ENCODE results near the gene NFATC2IP.
"Not testable (repeated sequence)": the region's sequence is repeated elsewhere in the genome, so short reads cannot be mapped to it uniquely, and the experiment has no call there.

The NFATC2IP gene

DNA sequence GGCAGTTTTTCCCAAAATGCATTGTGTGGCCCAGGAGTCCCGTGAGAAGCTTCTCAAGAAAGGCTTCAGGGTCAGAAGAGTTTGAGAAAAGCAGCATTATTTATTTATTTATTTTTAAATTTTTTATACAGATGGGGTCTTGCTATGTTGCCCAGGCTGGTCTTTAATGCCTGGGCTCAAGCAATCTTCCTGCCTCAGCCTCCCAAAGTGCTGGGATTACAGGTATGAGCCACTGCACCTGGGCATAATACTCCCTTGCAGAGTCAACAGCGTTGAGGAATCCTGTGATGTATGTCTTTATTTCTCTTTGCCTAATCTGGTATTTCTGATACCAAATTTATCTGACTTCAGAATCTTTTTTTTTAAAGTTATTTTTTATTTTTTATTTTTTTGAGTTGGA lies 49.3 kb downstream of the NFATC2IP start:
- no peak for DNase-seq

DNA sequence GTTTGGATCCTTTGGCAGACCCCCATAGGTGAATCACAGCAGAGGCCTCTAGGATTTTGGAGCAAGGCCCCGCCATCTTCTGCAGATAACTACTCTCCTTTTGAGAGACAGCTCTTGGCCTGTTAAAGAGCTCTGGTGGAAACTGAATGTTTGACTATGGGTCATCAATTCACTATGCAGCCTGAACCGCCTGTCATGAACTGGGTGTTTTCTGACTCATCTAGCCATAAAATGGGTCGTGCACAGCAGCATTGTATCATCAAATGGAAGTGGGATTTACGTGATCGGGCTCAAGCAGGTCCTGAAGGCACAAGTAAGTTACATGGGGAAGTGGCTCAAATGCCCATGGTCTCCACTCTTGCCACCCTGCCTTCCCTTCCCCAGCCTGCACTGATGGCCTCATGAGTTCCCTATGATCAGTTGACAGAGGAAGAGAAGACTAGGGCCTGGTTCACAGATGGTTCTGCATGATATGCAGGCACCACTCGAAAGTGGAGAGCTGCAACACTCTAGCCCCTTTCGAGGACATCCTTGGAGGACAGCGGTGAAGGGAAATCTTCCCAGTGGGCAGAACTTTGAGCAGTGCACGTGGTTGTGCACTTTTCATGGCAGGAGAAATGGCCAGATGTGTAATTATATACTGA lies 53.9 kb downstream of the NFATC2IP start:
- DNase-seq: not testable (repeated sequence)

DNA sequence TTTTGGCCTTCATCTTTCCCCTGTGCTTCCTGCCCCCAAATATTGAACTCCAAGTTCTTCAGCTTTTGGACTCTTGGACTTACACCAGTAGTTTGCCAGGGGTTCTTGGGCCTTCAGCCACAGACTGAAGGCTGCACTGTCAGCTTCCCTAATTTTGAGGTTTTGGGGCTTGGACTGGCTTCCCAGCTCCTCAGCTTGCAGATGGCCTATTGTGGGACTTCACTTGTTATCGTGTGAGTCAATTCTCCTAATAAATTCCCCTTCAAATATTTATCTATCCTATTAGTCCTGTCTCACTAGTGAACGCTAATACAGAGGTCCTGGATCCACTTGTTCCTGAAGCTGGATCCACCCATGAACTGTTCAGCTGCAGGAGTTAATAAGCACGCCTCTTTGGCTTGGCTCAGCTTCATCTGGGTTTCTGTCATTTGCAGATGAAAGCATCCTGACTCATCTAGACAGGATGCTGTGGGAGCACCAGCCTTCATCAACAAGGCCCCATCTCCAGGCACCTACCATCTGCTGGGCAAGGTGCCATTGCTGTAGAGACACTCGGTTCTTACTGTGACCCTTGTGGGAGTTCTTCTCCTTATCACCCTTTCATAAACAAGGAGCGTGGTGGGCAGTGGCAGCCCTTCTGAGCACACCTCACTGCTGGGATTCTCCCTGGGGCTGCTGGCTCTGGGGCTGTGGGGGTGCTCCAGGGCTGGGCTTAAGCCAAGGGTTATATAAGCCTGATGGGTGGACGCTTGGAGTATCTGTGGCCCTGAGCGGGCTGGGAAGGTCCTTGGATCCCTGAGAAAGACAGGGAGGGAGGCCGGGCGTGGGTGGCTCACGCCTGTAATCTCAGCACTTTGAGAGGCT lies 57.2 kb downstream of the NFATC2IP start:
- DNase-seq: peak; percentile 65

DNA sequence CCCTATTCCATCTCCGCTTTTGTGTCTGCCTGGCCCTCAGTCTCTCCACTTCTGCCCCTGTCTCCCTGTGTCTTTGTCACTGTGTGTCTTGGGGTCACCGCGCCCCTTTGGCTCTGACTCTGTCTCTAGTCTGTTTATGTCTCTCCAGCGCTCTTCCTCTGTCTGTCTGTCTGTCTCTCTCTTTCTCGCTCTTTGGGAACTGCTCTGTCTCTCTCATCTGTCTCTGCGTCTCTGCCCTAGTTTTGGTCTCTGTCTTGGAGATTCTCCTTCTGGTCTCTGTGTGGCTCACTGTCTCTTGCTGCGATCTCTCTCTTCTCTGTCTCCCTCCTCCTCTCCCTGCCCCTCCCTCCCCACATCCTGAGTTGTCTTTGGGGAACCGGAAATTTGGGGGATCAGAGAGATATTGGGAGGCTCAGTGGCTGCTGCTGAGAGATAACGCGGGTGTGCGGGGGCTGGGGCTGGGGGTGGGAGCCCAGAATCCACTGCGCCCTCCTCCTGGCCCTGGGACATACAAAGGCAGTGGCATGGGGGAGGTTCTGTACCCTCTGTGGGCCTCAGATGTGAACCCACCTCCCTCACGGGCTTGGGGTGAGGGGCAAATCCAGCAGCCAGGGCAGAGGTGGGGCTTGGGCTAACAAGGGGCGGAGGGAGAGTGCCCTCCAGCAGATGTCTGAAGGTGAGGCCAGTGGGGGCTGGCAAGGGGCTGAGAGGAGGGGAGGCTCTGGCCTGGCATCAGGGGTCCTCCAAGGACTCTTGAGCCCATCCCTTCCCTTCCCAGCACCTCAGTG lies 58.5 kb downstream of the NFATC2IP start:
- DNase-seq: no peak

DNA sequence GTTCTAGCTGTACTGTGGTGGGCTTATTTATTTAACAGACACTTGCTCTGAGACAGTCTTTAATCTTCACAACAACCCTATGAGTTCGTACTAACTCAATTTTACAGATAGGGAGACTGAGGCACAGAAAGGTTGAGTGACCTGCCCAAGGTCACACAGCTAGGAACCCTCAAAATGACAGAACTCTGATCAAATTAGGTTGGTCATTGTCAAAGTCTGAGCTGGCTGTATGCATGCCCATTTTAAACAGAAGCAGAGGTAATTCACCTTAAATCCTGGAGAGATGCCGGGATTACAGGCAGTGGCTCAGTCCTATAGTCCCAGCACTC lies 59.1 kb downstream of the NFATC2IP start:
- DNase-seq: no peak

DNA sequence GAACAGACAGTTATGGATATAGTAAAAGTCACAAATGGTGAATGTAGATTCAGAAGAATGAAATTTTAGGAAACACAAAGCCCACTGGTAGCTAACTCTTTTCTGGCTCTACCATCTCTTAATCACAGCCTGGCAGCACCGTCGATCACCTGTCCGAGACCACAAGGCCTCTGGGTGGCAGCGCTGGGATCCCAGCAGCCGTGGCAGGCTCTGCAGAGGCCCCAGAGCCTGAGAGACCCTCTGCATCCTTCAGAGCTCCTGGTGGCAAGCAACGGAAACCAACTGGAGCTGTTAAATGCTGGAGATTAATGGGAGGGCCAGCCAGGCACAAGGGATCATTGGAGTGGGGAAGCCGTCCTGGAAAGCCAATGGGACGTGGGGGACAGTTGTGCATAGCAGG lies 60.4 kb downstream of the NFATC2IP start:
- DNase-seq: no peak

DNA sequence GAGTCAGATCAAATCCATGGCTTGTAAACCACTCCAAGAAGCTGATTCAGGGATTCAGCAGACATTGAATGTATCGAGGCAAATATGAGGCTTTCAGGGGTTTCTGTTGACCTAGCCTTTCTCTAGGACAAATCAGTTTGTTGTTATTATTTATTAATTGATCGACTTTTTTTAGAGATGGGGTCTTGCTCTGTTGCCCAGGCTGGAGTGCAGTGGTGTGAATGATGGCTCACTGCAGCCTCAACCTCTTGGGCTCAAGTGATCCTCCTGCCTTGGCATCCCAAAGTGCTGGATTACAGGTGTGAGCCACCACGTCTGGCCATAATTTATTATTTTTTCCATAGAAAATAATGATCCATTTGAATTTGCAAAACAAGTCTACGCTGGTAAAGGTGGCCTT lies 61.1 kb downstream of the NFATC2IP start:
- DNase-seq: no peak

DNA sequence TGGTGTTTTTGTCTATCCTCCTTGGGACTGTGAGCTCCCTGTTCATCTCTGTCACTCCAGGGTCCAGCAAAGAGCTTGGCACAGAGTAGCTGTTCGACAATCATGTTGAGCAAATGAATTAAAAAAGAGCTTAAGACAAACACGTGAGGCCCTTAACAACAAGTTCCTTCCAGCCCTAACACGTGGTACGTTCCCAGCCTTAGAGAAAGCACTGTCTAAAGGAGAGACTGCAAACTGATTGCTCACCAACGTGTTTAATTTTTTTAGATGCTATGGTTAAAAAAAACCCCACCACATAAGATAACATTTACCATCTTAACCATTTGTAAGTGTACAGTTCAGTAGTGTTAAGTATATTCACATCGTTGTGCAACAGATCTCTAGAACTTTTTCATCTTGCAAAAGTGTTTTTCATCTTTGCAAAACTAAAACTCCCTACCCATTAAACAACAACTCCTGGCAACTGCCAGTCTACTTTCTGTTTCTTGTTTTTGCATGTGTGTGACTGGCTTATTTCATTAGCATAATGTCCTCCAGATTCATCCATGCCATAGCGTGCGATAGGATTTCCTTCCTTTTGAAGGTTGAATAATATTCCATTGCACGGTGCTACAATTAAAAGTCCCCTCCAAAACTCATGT lies 62.3 kb downstream of the NFATC2IP start:
- no peak for DNase-seq

DNA sequence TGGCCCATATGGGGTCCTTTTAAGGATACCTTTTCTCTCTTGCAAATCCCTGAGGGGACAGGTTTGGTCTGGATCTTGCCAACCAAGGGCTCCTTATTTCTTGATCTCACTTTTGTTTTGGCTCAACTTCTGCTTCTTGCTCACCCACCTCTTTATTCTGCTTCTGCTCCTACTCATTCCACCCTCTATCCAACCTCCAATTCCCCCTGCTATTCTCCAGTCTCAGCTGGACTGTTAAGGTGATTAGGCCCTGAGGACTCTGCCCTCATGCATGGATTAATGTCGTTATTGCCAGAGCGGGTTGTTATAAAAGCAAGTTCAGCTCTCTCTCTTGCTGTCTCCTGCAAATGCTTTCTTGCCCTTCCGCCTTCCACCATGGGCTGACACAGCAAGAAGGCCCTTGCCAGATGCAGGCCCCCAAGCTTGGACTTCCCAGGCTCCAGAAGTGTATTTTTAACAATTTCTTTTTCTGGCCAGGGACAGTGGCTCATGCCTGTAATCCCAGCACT lies 63.9 kb downstream of the NFATC2IP start:
- DNase-seq: no peak
